HG03565 (cell line): Measurements from ENCODE around the gene SHC4.
A peak's percentile ranks its signal among the peaks of the same experiment; 100 is the strongest.
"Not testable (repeated sequence)": the region's sequence is repeated elsewhere in the genome, so short reads cannot be mapped to it uniquely, and the experiment has no call there.

ENCODE experiments used
- ATAC-seq: cut with Tn5 transposase; IDR thresholded peaks from one replicate; pipeline ENCODE4 v1.9.1; 2021; ENCODE audit warnings: mild to moderate bottlenecking, moderate library complexity; ENCODE audit not compliant: unreplicated experiment

Gene SHC4

GRCh38 chr15:48802867-48803266 is 160.9 kb downstream of the SHC4 start:
- ATAC-seq, result no peak

DNA sequence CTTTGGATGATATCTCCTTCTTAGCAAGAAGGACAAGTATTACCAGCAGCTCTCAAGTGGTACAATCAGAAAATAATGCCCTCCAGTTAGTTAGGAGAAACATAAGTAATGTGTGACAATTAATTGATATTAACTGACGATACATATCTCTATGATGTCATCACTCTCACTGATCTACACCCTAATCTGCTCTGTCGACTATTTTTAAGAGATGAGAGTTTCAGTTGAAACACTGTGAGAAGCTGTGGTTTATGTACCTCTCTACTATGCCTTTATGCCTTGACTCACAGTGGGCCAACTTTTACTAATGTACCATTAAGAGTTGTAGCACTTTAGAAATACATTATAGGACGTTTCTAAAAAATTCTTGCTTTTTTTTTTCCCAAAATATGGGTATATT is 161.5 kb downstream of the SHC4 start:
- ATAC-seq, result no peak

- ATAC-seq, result no peak
These were observed 162.8 kb downstream of the SHC4 start for GRCh38 chr15:48800811-48801455.

DNA sequence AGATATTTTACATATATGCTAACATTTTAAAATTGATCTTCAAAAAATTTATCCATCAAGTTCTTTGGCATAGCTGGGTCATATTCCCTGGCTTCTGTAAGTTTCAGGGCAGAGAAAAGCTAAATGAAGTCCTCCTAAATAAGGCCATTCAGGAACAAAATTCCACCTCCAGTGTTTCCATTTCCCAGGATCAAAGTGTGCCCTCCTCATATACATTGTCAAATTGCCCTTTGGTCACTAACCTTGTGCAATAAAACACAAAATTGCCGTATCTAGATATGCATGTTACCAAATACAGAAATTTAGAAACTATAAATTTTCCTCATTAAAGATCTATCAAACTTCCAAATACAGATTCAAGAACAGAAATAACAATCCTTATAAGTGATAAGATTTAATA is 163.5 kb downstream of the SHC4 start:
- ATAC-seq, result no peak

- ATAC-seq, result no peak
These were observed 165.4 kb downstream of the SHC4 start for GRCh38 chr15:48798319-48798718.

GRCh38 chr15:48796930-48797329 is 166.8 kb downstream of the SHC4 start:
- ATAC-seq, result no peak

DNA sequence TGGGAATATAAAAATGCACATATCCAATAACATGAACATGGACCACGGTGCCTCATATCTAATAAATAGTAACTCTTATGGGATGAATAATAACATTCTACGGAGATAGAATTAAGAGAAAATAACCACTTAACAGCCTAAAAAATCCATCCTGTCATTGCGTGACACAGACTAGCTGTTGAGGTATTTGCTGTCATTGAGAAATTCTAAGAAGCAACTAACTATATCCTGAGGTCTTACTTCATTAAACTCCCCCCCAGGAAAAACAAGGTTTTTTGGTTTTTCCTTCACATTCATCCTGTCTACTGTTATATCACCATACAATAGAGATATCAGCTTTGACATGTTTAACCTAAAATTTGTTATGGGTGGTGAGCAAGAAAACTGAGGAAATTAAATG is 167.2 kb downstream of the SHC4 start:
- no peak for ATAC-seq

DNA sequence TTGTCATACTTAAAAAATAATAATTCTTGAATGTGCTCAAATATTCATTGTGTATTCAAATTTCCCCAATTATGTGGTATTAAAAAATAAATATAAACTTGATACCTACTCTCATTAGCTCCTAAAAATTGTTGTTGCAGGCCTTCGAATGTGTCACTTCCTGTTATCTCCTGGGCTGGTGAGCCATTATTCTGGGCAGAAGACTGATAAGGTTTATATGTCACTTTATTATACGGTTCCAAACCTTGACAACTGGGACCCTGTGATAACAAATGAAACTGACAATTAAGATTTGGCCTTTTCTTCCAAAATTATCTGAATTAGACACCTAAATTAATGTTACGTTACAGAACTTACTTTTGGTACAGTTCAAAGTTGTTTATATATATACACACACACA is 167.8 kb downstream of the SHC4 start:
- no peak for ATAC-seq

- ATAC-seq, result peak; percentile 87
These were observed 169.0 kb downstream of the SHC4 start for GRCh38 chr15:48794697-48795134.

DNA sequence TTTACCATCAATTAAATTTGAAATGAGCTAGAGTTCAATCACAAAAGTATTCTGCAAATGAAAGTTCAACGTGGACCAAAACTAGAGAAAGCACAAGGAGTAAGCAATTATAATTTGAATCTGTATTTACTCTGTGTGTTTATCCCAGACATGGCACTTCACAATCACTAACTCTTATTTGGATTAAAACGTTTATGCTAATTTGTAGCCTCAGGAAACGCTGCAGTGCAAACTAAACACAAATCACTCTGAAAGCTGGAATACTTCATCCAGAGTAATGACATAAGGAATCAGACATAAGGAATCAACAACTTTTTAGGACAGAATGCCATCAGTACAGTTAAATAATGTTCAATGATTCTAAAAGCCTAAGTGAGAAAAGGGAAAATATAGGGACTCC is 171.3 kb downstream of the SHC4 start:
- no peak for ATAC-seq

DNA sequence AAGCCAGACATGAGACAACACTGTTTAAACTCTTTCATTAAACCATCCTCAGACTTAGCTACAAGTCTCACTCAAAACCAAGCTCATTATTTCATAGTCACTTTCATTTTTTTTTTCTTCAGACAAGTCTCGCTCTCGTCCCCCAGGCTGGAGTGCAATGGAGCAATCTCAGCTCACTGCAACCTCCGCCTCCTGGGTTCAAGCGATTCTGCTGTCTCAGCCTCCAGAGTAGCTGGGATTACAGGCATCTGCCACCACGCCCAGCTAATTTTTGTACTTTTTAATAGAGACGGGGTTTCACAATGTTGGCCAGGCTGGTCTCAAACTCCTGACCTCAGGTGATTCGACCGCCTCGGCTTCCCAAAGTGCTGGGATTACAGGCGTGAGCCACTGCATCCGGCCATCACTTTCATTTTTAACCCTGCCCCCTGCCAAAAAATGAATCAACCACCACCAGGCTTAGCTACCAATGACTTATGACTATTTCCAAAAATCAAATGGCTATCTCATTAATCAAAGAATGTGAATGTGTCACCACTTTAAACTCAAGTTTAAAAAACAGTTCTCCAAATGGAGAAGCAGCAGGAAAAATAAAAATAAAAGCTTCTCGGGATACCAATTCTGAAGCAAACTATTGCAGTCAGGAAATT is 173.1 kb downstream of the SHC4 start:
- ATAC-seq, result not testable (repeated sequence)

GRCh38 chr15:48785712-48786111 is 178.0 kb downstream of the SHC4 start:
- no peak for ATAC-seq

DNA sequence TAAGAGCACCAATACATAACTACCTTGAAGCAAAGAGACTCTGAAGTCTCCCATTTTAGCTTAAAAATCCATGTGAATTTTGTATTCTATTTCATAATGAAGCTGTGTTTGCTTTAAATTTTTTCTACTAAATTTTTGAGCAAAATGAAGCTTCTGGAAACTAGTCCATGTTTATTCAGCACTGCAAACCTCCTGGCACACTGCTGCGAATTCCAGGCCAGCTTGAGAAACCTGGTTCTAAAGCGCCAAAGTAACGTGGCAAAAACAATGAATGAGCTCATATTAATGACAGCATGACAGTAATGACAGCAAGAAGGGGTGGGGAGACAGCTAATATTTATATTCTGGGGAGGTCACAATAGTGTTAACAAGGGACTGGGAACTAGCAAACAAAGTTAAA is 178.5 kb downstream of the SHC4 start:
- no peak for ATAC-seq

DNA sequence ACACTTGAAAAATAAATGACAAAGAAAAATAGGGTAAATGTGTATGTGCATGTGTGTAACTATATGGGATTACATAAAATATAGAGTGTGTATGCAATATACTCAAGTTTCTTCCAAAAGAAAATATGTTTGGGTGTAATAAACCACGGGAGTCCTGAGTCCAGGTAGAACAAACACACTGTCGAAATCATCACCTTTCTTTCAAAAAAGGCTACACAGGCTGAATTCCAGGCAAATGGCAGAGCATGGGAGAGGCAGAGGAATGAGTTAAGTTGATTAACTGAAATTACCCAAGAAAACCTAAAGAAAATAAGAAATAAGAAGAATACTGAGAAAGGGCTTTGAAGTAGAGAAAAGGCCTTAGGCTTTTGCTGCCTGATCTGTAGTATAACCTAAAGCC is 179.0 kb downstream of the SHC4 start:
- no peak for ATAC-seq

GRCh38 chr15:48782911-48783310 is 180.8 kb downstream of the SHC4 start:
- no peak for ATAC-seq

DNA sequence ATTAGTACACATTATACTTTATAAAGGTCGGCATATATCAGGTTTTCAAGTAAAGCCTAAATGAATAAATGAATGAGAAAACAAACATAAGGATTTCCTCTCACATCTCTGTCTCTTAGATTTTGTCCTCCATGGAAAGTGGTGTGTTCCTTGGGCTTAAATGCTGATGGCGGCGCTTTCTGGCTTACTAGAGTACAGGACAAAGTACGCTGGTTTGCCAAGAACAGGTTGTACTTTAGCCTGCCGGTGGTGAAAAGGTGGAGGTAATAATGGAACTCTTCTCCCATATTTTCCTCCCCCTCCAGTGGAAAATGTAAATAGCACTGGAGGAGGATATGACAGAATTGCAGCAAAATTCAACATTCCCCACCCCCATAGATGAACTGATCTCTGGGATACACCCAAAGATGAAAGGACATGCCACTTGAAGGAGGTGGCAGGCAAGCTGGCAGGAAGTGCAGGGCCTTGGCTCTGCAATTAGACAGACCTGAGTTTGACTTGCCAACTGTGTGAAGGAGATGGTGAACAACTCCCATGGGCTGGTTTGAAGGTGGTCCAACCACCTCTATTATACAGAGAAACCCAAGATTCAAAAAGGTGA is 182.1 kb downstream of the SHC4 start:
- no peak for ATAC-seq

- ATAC-seq, result no peak
These were observed 182.7 kb downstream of the SHC4 start for GRCh38 chr15:48781017-48781416.

- ATAC-seq, result no peak
These were observed 185.4 kb downstream of the SHC4 start for GRCh38 chr15:48778331-48778730.

GRCh38 chr15:48777645-48778330 is 185.9 kb downstream of the SHC4 start:
- ATAC-seq, result no peak

- ATAC-seq, result no peak
These were observed 188.2 kb downstream of the SHC4 start for GRCh38 chr15:48775546-48775945.

DNA sequence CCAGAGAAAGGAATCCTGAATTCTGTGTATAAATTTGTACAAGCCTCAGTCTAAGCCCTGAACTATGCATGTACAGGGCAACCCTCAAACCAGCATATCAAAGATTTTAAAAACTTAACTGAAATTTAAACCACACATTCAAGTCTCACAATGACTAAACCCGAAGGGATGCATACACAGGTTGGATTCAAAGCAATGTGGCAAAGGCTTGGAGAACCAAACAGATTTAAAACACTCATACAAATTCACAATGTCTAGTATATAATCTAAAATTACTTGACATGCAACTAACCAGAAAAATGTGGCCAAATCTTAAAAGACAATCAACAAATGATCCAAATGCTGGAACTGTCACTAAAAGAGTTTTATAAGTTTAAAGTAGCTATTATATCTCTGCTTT is 189.2 kb downstream of the SHC4 start:
- no peak for ATAC-seq
